CD14-positive monocyte (primary cell): ENCODE results near the gene DALRD3. TPM values are rescaled to one million over a fixed set of nuclear protein-coding genes. Genes with fewer than 3 reads are reported as not detected.

Experiments
- DNase-seq, 3 donors: peaks; one replicate each; pipeline ENCODE4 v3.0.0-alpha.2; 2011 to 2022
- H2AFZ ChIP-seq: 2 replicates; pipeline ENCODE4 v1.6.0; 2012; ENCODE audit warnings: mild to moderate bottlenecking, low read depth, low read length, inconsistent platforms; ENCODE audit not compliant: insufficient read depth, poor library complexity, severe bottlenecking
- H3K27ac ChIP-seq, 2 donors: 1 replicate in 1 of 2; 2 replicates in 1 of 2; pipeline ENCODE4 v1.5.1; 2012 to 2013; ENCODE audit warnings: low read length in 2 of 2, control low read depth in 1 of 2, inconsistent platforms in 1 of 2, low read depth in 1 of 2, mild to moderate bottlenecking in 1 of 2
- H3K27me3 ChIP-seq, 2 donors: one replicate each; pipeline versions ENCODE4 v1.6.0 to v1.6.1; 2011 to 2013; ENCODE audit warnings: low read length in 2 of 2; ENCODE audit not compliant: control insufficient read depth in 2 of 2, insufficient read depth in 2 of 2
- H3K36me3 ChIP-seq, 2 donors: replicated peaks in 1 of 2; 1 replicate in 1 of 2; 2 replicates in 1 of 2; pipeline versions ENCODE4 v1.5.1 to v1.6.1; 2012 to 2013; ENCODE audit warnings: low read length in 2 of 2, control low read depth in 1 of 2, inconsistent platforms in 1 of 2, mild to moderate bottlenecking in 1 of 2; ENCODE audit not compliant: insufficient read depth in 2 of 2, control insufficient read depth in 1 of 2
- H3K4me1 ChIP-seq, 2 donors: 1 replicate in 1 of 2; 2 replicates in 1 of 2; pipeline versions ENCODE4 v1.5.1 to v1.6.1; 2012 to 2013; ENCODE audit warnings: low read length in 2 of 2, control low read depth in 1 of 2, inconsistent platforms in 1 of 2, mild to moderate bottlenecking in 1 of 2, moderate library complexity in 1 of 2; ENCODE audit not compliant: insufficient read depth in 2 of 2, control insufficient read depth in 1 of 2
- H3K4me2 ChIP-seq: replicated peaks from 2 replicates; pipeline ENCODE3; 2012; ENCODE audit warnings: low read length, moderate library complexity, mild to moderate bottlenecking; ENCODE audit not compliant: poor library complexity, severe bottlenecking; ENCODE audit errors: extremely low read depth
- H3K4me3 ChIP-seq, 3 experiments: fragments of 200-600 bp in 1 of 3; sonication (generic) in 1 of 3; replicated peaks in 1 of 3; 1 replicate in 2 of 3; 2 replicates in 1 of 3; pipeline ENCODE4 v1.5.1; 2011 to 2013; ENCODE audit warnings: low read length in 3 of 3, mild to moderate bottlenecking in 3 of 3, control low read depth in 2 of 3, low read depth in 2 of 3, inconsistent platforms in 1 of 3, moderate library complexity in 1 of 3
- H3K79me2 ChIP-seq: 2 replicates; pipeline ENCODE4 v1.6.0; 2012; ENCODE audit warnings: mild to moderate bottlenecking, control low read depth, inconsistent platforms, low read length, moderate library complexity; ENCODE audit not compliant: insufficient read depth
- H3K9ac ChIP-seq: 2 replicates; pipeline ENCODE4 v1.6.0; 2017; ENCODE audit warnings: low read length, mild to moderate bottlenecking; ENCODE audit not compliant: insufficient read depth, poor library complexity, severe bottlenecking
- H3K9me3 ChIP-seq, 2 donors: replicated peaks in 1 of 2; 1 replicate in 1 of 2; 2 replicates in 1 of 2; pipeline versions ENCODE4 v1.5.1 to v1.6.1; 2012 to 2013; ENCODE audit warnings: low read length in 2 of 2, control low read depth in 1 of 2; ENCODE audit not compliant: control insufficient read depth in 1 of 2, insufficient read depth in 1 of 2
- H4K20me1 ChIP-seq: 2 replicates; pipeline ENCODE4 v1.6.0; 2012; ENCODE audit warnings: mild to moderate bottlenecking, low read length, control low read depth, moderate library complexity; ENCODE audit not compliant: insufficient read depth
- H3K27ac Mint-ChIP-seq, 7 donors: one replicate each; pipeline ENCODE4 v1.8.0; 2020; ENCODE audit warnings: mild to moderate bottlenecking in 7 of 7, mixed read lengths in 7 of 7, moderate library complexity in 6 of 7, inconsistent platforms in 2 of 7
- H3K27me3 Mint-ChIP-seq, 3 donors: one replicate each; pipeline ENCODE4 v1.8.0; 2021 to 2022; ENCODE audit warnings: low read depth in 3 of 3, mild to moderate bottlenecking in 3 of 3, mixed read lengths in 3 of 3, moderate library complexity in 3 of 3, inconsistent platforms in 1 of 3
- H3K36me3 Mint-ChIP-seq, 2 donors: one replicate each; pipeline ENCODE4 v1.8.0; 2020; ENCODE audit warnings: mixed read lengths in 2 of 2, inconsistent platforms in 1 of 2, mild to moderate bottlenecking in 1 of 2
- H3K4me1 Mint-ChIP-seq: one replicate; pipeline ENCODE4 v1.8.0; 2020; ENCODE audit warnings: mild to moderate bottlenecking, mixed read lengths
- H3K4me3 Mint-ChIP-seq, 2 donors: one replicate each; pipeline ENCODE4 v1.8.0; 2020; ENCODE audit warnings: mild to moderate bottlenecking in 2 of 2, mixed read lengths in 2 of 2, moderate library complexity in 1 of 2
- H3K9me3 Mint-ChIP-seq, 7 donors: one replicate each; pipeline ENCODE4 v1.8.0; 2020 to 2022; ENCODE audit warnings: mixed read lengths in 7 of 7, mild to moderate bottlenecking in 6 of 7, moderate library complexity in 6 of 7, inconsistent platforms in 2 of 7
- WGBS: methylation state at CpG from one replicate; pipeline ENCODE4 v1.1.5; 2013; ENCODE audit warnings: missing lambda C conversion rate; ENCODE audit not compliant: insufficient coverage; 5-methylcytosine and 5-hydroxymethylcytosine counted together
- intact Hi-C, 2 donors: fragments of 100-400 bp; cut with micrococcal nuclease; formaldehyde crosslinking; loops; one replicate each; pipeline versions ENCODE4 v1.15.0 to v1.15.1; 2023
- polyA plus RNA-seq, 3 donors: library from polyadenylated mRNA; depleted of rRNA in 1 of 3; unstranded in 2 of 3; stranded (reverse) in 1 of 3; fragments of 300-500 nt in 2 of 3; fragments of >200 nt in 1 of 3; fragmentation: Illumina TruSeq in 2 of 3; gene quantifications; 1 replicate in 2 of 3; 2 replicates in 1 of 3; pipeline ENCODE4 v1.2.3, GENCODE V29; 2012 to 2021
- TF ChIP-seq, protein P1 (sequence below): fragments of 200-600 bp; IDR thresholded peaks from one replicate; pipeline ENCODE4 v1.8.0; 2022; ENCODE audit warnings: antibody characterized with exemption, mild to moderate bottlenecking

DALRD3 gene
- polyA plus RNA-seq, 3 donors = 15.0 to 42.1 (median 20.0) TPM

DNA sequence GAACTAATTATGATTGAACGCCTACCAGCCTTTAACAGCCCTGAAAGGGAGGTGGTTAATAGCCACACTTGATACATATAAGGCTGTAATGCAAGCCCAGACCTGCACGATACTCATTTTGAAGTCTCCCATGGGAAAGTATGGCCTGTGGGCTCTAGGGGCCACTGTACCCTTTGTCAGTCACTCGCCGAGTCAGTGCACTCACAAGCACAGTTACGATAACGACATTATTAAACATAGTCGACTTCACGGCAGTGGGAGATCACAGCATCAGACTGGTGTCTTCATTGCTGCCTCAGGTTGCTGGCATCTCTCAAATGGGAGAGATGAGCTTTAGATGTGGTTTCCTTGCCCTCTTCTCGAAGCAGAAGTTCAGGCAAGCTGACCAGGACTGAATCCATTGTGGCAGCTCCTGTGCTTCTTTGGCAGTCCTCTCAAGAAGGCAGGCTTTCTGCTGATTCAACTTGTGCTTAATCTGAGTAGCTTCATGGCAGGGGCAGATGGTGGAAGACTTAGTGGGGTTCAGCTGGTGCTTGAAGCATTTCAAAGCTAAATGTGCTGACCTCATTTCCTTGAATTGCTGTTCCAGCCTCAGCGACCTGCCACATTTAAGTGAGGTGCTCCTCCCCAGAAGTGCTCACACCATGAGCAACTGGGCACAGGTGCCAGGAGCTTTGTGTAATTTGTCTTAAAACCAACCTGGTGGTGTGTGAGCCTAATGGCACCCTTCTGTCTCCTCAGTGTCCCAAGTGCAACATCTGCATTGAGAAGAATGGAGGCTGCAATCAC is 44.1 kb downstream of the DALRD3 start:
- Histone ChIP-seq H3K27ac (no peak overlapping the region), H3K79me2 (no peaks in the 10 kb centered on the region), H3K36me3 (peaks cover 84 to 98% of the 10 kb centered on the region in 2 donors), H3K27me3 (no peaks in the 10 kb centered on the region), H3K4me1 (no peaks in the 10 kb centered on the region), H4K20me1 (no peaks in the 10 kb centered on the region), H3K4me3 (no peak overlapping the region), H3K9me3 (no peaks in the 10 kb centered on the region), H2AFZ (no peak overlapping the region), H3K9ac (no peak overlapping the region), H3K4me2 (no peak overlapping the region)
- 98% methylated on average over 8 of the region's 10 CpGs for WGBS
- H3K9me3 Mint-ChIP-seq = no peaks in the 10 kb centered on the region
- H3K4me3 Mint-ChIP-seq = no peak overlapping the region
- H3K36me3 Mint-ChIP-seq = peaks cover 81 to 98% of the 10 kb centered on the region in 2 donors
- TF ChIP-seq, protein P1, sequence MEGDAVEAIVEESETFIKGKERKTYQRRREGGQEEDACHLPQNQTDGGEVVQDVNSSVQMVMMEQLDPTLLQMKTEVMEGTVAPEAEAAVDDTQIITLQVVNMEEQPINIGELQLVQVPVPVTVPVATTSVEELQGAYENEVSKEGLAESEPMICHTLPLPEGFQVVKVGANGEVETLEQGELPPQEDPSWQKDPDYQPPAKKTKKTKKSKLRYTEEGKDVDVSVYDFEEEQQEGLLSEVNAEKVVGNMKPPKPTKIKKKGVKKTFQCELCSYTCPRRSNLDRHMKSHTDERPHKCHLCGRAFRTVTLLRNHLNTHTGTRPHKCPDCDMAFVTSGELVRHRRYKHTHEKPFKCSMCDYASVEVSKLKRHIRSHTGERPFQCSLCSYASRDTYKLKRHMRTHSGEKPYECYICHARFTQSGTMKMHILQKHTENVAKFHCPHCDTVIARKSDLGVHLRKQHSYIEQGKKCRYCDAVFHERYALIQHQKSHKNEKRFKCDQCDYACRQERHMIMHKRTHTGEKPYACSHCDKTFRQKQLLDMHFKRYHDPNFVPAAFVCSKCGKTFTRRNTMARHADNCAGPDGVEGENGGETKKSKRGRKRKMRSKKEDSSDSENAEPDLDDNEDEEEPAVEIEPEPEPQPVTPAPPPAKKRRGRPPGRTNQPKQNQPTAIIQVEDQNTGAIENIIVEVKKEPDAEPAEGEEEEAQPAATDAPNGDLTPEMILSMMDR = no peak
- H3K27ac Mint-ChIP-seq = peak overlapping the region in 3 of 7 donors; percentile 52 to 69 (median 57)
- H3K27me3 Mint-ChIP-seq = no peaks in the 10 kb centered on the region
- H3K4me1 Mint-ChIP-seq = no peaks in the 10 kb centered on the region
- DNase-seq = no peak
- intact Hi-C loops = no loop called here

DNA sequence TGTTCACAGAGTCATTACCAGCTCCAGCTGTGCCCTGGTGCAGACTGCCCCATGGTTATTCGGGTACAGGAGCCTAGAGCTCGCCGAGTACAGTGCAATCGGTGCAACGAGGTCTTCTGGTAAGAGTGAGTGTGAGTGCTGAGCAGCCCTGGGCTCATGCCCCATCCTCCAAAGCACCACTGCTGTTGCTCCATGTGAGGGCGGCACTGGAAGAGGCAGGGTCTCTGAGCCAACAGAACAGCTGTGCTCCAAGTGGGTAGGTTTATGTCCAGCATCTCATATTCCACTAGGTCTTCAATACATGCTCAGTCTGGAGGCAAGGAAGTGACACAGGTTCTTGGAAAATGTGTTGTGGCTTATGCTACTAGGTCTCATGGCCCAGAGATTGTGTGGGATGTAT is 47.8 kb downstream of the DALRD3 start:
- H3K4me2 ChIP-seq = no peak overlapping the region
- H3K4me1 ChIP-seq = no peaks in the 10 kb centered on the region
- no peak overlapping the region for H3K4me3 Mint-ChIP-seq
- no peak overlapping the region for H3K27ac ChIP-seq
- no peak overlapping the region for H3K4me3 ChIP-seq
- H3K36me3 ChIP-seq = peaks cover 87 to 100% of the 10 kb centered on the region in 2 donors
- intact Hi-C loops = no loop called here
- no peaks in the 10 kb centered on the region for H4K20me1 ChIP-seq
- no peaks in the 10 kb centered on the region for H3K27me3 Mint-ChIP-seq
- H3K4me1 Mint-ChIP-seq = no peaks in the 10 kb centered on the region
- no peak overlapping the region for H3K9ac ChIP-seq
- H3K9me3 ChIP-seq = no peaks in the 10 kb centered on the region
- WGBS = no CpG with 5 or more reads among the region's 6 CpGs
- DNase-seq = no peak
- TF ChIP-seq, protein P1 = no peak
- H3K27ac Mint-ChIP-seq = no peak overlapping the region
- H3K9me3 Mint-ChIP-seq = no peaks in the 10 kb centered on the region
- H3K27me3 ChIP-seq = no peaks in the 10 kb centered on the region
- H3K79me2 ChIP-seq = no peaks in the 10 kb centered on the region
- H2AFZ ChIP-seq = no peak overlapping the region
- peaks cover 81 to 98% of the 10 kb centered on the region in 2 donors for H3K36me3 Mint-ChIP-seq
